ENCODE data around the gene EPHA1.

EPHA1 gene

GRCh38 chr7:143408686-143409561, at the start of gene EPHA1:
Gene EPHA1, minus strand, starts transcription at chr7:143408856. Its CDS starts 51 bp downstream, at chr7:143408805.
- DNase-seq (ENCODE audit: low read depth in 4 of 4, low spot score in 1 of 4): peak in 1 of 4 experiments; percentile 7

- no peak for DNase-seq (ENCODE audit: low read depth in 4 of 4, low spot score in 1 of 4)
Measured at GRCh38 chr7:143458263-143458662, 49.6 kb upstream of the EPHA1 start.

GRCh38 chr7:143456992-143457793, 48.5 kb upstream of the EPHA1 start:
- no peak for DNase-seq (ENCODE audit: low read depth in 4 of 4, low spot score in 1 of 4)

GRCh38 chr7:143455942-143456341, 47.3 kb upstream of the EPHA1 start:
- no peak for DNase-seq (ENCODE audit: low read depth in 4 of 4, low spot score in 1 of 4)

GRCh38 chr7:143455491-143455890, 46.8 kb upstream of the EPHA1 start:
- DNase-seq (ENCODE audit: low read depth in 4 of 4, low spot score in 1 of 4): no peak

GRCh38 chr7:143454091-143454680, 45.5 kb upstream of the EPHA1 start:
- no peak for DNase-seq (ENCODE audit: low read depth in 4 of 4, low spot score in 1 of 4)

- DNase-seq (ENCODE audit: low read depth in 4 of 4, low spot score in 1 of 4): no peak
Measured at GRCh38 chr7:143452495-143452894, 43.8 kb upstream of the EPHA1 start.

- no peak for DNase-seq (ENCODE audit: low read depth in 4 of 4, low spot score in 1 of 4)
Measured at GRCh38 chr7:143451746-143452145, 43.1 kb upstream of the EPHA1 start.

- no peak for DNase-seq (ENCODE audit: low read depth in 4 of 4, low spot score in 1 of 4)
Measured at GRCh38 chr7:143451122-143451521, 42.5 kb upstream of the EPHA1 start.

GRCh38 chr7:143449793-143450192, 41.1 kb upstream of the EPHA1 start:
- no peak for DNase-seq (ENCODE audit: low read depth in 4 of 4, low spot score in 1 of 4)

GRCh38 chr7:143448429-143448828, 39.8 kb upstream of the EPHA1 start:
- DNase-seq (ENCODE audit: low read depth in 4 of 4, low spot score in 1 of 4): no peak

- no peak for DNase-seq (ENCODE audit: low read depth in 4 of 4, low spot score in 1 of 4)
Measured at GRCh38 chr7:143447466-143447865, 38.8 kb upstream of the EPHA1 start.

- no peak for DNase-seq (ENCODE audit: low read depth in 4 of 4, low spot score in 1 of 4)
Measured at GRCh38 chr7:143444785-143445184, 36.1 kb upstream of the EPHA1 start.

GRCh38 chr7:143444063-143444782, 35.6 kb upstream of the EPHA1 start:
- DNase-seq (ENCODE audit: low read depth in 4 of 4, low spot score in 1 of 4): no peak

- no peak for DNase-seq (ENCODE audit: low read depth in 4 of 4, low spot score in 1 of 4)
Measured at GRCh38 chr7:143443153-143443552, 34.5 kb upstream of the EPHA1 start, which contains the start of gene TAS2R60. Gene TAS2R60, plus strand, starts transcription at chr7:143443453. Its CDS starts 0 bp downstream, at chr7:143443453.

- DNase-seq (ENCODE audit: low read depth in 4 of 4, low spot score in 1 of 4): no peak
Measured at GRCh38 chr7:143439866-143440265, 31.2 kb upstream of the EPHA1 start.

GRCh38 chr7:143437578-143437977, 28.9 kb upstream of the EPHA1 start:
- no peak for DNase-seq (ENCODE audit: low read depth in 4 of 4, low spot score in 1 of 4)

- no peak for DNase-seq (ENCODE audit: low read depth in 4 of 4, low spot score in 1 of 4)
Measured at GRCh38 chr7:143436325-143436946, 27.8 kb upstream of the EPHA1 start.

- DNase-seq (ENCODE audit: low read depth in 4 of 4, low spot score in 1 of 4): no peak
Measured at GRCh38 chr7:143435266-143435665, 26.6 kb upstream of the EPHA1 start.

- no peak for DNase-seq (ENCODE audit: low read depth in 4 of 4, low spot score in 1 of 4)
Measured at GRCh38 chr7:143434660-143435059, 26.0 kb upstream of the EPHA1 start.

- DNase-seq (ENCODE audit: low read depth in 4 of 4, low spot score in 1 of 4): no peak
Measured at GRCh38 chr7:143433759-143434158, 25.1 kb upstream of the EPHA1 start.
